HL-60 (cell line): Measurements from ENCODE around the gene DNAAF5.

Experiments
- DNase-seq, 2 experiments: peaks; one replicate each; pipeline ENCODE4 v3.0.0-alpha.2; 2010 to 2020; ENCODE audit warnings: low read depth in 1 of 2, low spot score in 1 of 2
- H3K27ac ChIP-seq: fragments of 250-450 bp; sonication (Bioruptor Pico); replicated peaks from 2 replicates; pipeline ENCODE4 v1.5.1; 2020; ENCODE audit warnings: mild to moderate bottlenecking, moderate library complexity
- H3K27me3 ChIP-seq: fragments of 250-450 bp; sonication (Bioruptor Pico); 2 replicates; pipeline ENCODE4 v1.5.1; 2021; ENCODE audit warnings: mild to moderate bottlenecking, moderate library complexity; ENCODE audit not compliant: insufficient read depth, poor library complexity, severe bottlenecking
- H3K4me3 ChIP-seq: replicated peaks from 2 replicates; pipeline ENCODE4 v1.5.1; 2011; ENCODE audit warnings: mild to moderate bottlenecking, control low read depth, low read length; ENCODE audit not compliant: insufficient read depth
- CTCF ChIP-seq: IDR thresholded peaks from one replicate; pipeline ENCODE4 v1.5.1; 2011; ENCODE audit warnings: low read length, control low read depth, inconsistent platforms; ENCODE audit not compliant: insufficient read depth
- GABPA ChIP-seq: IDR thresholded peaks from 2 replicates; pipeline ENCODE4 v1.6.1; 2012; ENCODE audit warnings: low read depth
- POLR2AphosphoS5 ChIP-seq: IDR thresholded peaks from 2 replicates; pipeline ENCODE4 v1.6.1; 2012; ENCODE audit warnings: low read depth
- REST ChIP-seq: IDR thresholded peaks from 2 replicates; pipeline ENCODE4 v1.6.1; 2012; ENCODE audit warnings: low read depth; ENCODE audit not compliant: insufficient replicate concordance
- SPI1 ChIP-seq: IDR thresholded peaks from 2 replicates; pipeline ENCODE4 v1.6.1; 2012; ENCODE audit warnings: low read depth, mild to moderate bottlenecking, borderline replicate concordance

DNAAF5 gene

GRCh38 chr7:835021-835420, 108.5 kb downstream of the DNAAF5 start:
- DNase-seq, result no peak
- Histone ChIP-seq H3K27ac (no peak overlapping the region), H3K27me3 (no peaks in the 10 kb centered on the region), H3K4me3 (no peak overlapping the region)
- no peak for TF ChIP-seq SPI1
- no peak for TF ChIP-seq CTCF

- Histone ChIP-seq H3K27ac (no peak overlapping the region), H3K4me3 (no peak overlapping the region), H3K27me3 (no peaks in the 10 kb centered on the region)
- DNase-seq, result peak; percentile 50 to 72
- no peak for TF ChIP-seq POLR2AphosphoS5
- TF ChIP-seq REST, result no peak
- no peak for TF ChIP-seq CTCF
- TF ChIP-seq SPI1, result no peak; the same call in 1 of the 2 replicates
- no peak for TF ChIP-seq GABPA
Measured at GRCh38 chr7:835485-836401, 109.2 kb downstream of the DNAAF5 start.
